Neuronal stem cell (in vitro differentiated cells): ENCODE results near the gene TNS1.

Experiments used
- DNase-seq: peaks from one replicate; pipeline ENCODE4 v3.0.0-alpha.2; 2013; ENCODE audit warnings: low spot score
- H2AFZ ChIP-seq: one replicate; pipeline ENCODE4 v1.6.1; 2013; ENCODE audit warnings: mild to moderate bottlenecking, low read length, inconsistent platforms
- H2AK5ac ChIP-seq: 2 replicates; pipeline ENCODE4 v1.6.1; 2013; ENCODE audit warnings: low read depth, mild to moderate bottlenecking, inconsistent platforms, low read length, moderate library complexity, mixed read lengths
- H2BK120ac ChIP-seq: 2 replicates; pipeline ENCODE4 v1.6.1; 2013; ENCODE audit warnings: low read depth, mild to moderate bottlenecking, inconsistent platforms, low read length, moderate library complexity, mixed read lengths
- H2BK12ac ChIP-seq: one replicate; pipeline ENCODE4 v1.6.1; 2013; ENCODE audit warnings: low read length, inconsistent platforms
- H2BK15ac ChIP-seq: 2 replicates; pipeline ENCODE4 v1.6.1; 2013; ENCODE audit warnings: mild to moderate bottlenecking, low read length, inconsistent platforms, mixed read lengths
- H2BK5ac ChIP-seq: one replicate; pipeline ENCODE4 v1.6.1; 2013; ENCODE audit warnings: inconsistent platforms, mild to moderate bottlenecking, low read length, moderate library complexity
- H3K14ac ChIP-seq: one replicate; pipeline ENCODE4 v1.6.1; 2013; ENCODE audit warnings: low read length, inconsistent platforms
- H3K18ac ChIP-seq: 2 replicates; pipeline ENCODE4 v1.6.1; 2013; ENCODE audit warnings: low read length, inconsistent platforms
- H3K23ac ChIP-seq: 2 replicates; pipeline ENCODE4 v1.6.1; 2013; ENCODE audit warnings: low read depth, mild to moderate bottlenecking, mixed read lengths, low read length, inconsistent platforms; ENCODE audit not compliant: poor library complexity
- H3K27ac ChIP-seq: replicated peaks from 3 replicates; pipeline ENCODE4 v1.5.1; 2013; ENCODE audit warnings: low read length, inconsistent platforms
- H3K27me3 ChIP-seq, 3 experiments: 2 replicates each; pipeline ENCODE4 v1.6.1; 2013; ENCODE audit warnings: low read length in 3 of 3, mild to moderate bottlenecking in 2 of 3, inconsistent platforms in 1 of 3, low read depth in 1 of 3, mixed read lengths in 1 of 3, moderate library complexity in 1 of 3; ENCODE audit not compliant: control insufficient read depth in 3 of 3, insufficient read depth in 3 of 3
- H3K36me3 ChIP-seq, 2 donors: replicated peaks in 1 of 2; 2 replicates each; pipeline ENCODE4 v1.6.1; 2013; ENCODE audit warnings: low read length in 2 of 2; ENCODE audit not compliant: control insufficient read depth in 2 of 2, insufficient read depth in 2 of 2
- H3K4ac ChIP-seq: 2 replicates; pipeline ENCODE4 v1.6.1; 2013; ENCODE audit warnings: inconsistent platforms, mild to moderate bottlenecking, low read length, moderate library complexity
- H3K4me1 ChIP-seq, 2 donors: 1 replicate in 1 of 2; 2 replicates in 1 of 2; pipeline ENCODE4 v1.6.1; 2013; ENCODE audit warnings: low read length in 2 of 2, low read depth in 1 of 2; ENCODE audit not compliant: control insufficient read depth in 2 of 2, insufficient read depth in 1 of 2
- H3K4me2 ChIP-seq: one replicate; pipeline ENCODE4 v1.6.1; 2013; ENCODE audit warnings: mild to moderate bottlenecking, low read length, inconsistent platforms; ENCODE audit not compliant: insufficient read depth, poor library complexity, severe bottlenecking
- H3K4me3 ChIP-seq, 2 donors: 2 replicates each; pipeline ENCODE4 v1.5.1; 2013; ENCODE audit warnings: low read length in 2 of 2, mild to moderate bottlenecking in 2 of 2, inconsistent platforms in 1 of 2, moderate library complexity in 1 of 2
- H3K79me1 ChIP-seq: one replicate; pipeline ENCODE4 v1.6.1; 2013; ENCODE audit warnings: low read depth, mild to moderate bottlenecking, inconsistent platforms, low read length, moderate library complexity
- H3K9ac ChIP-seq: one replicate; pipeline ENCODE4 v1.6.1; 2013; ENCODE audit warnings: mild to moderate bottlenecking, low read depth, low read length, inconsistent platforms; ENCODE audit not compliant: poor library complexity
- H3K9me3 ChIP-seq, 2 donors: replicated peaks in 1 of 2; 2 replicates each; pipeline versions ENCODE3 to v1.6.1; 2013; ENCODE audit warnings: low read length in 2 of 2, mild to moderate bottlenecking in 2 of 2, inconsistent platforms in 1 of 2, low read depth in 1 of 2, mixed read lengths in 1 of 2, moderate library complexity in 1 of 2; ENCODE audit not compliant: control insufficient read depth in 2 of 2, insufficient read depth in 1 of 2
- H4K8ac ChIP-seq: one replicate; pipeline ENCODE4 v1.6.1; 2013; ENCODE audit warnings: low read depth, mild to moderate bottlenecking, inconsistent platforms, low read length, moderate library complexity
- H4K91ac ChIP-seq: one replicate; pipeline ENCODE4 v1.6.1; 2013; ENCODE audit warnings: low read length, low read depth, mild to moderate bottlenecking, inconsistent platforms; ENCODE audit not compliant: poor library complexity
- WGBS, 2 donors: extraction: QIAGEN DNeasy Blood & Tissue Kit; methylation state at CpG; one replicate each; pipeline ENCODE4 v1.1.7; 2013; ENCODE audit warnings: missing lambda C conversion rate in 2 of 2, mixed read lengths in 1 of 2; ENCODE audit not compliant: insufficient read length in 2 of 2, insufficient replicate concordance in 1 of 2; ENCODE audit errors: extremely low coverage in 2 of 2; 5-methylcytosine and 5-hydroxymethylcytosine counted together

TNS1 gene

GRCh38 chr2:217892560-217892959, 110.2 kb downstream of the TNS1 start:
- no peak overlapping the region for H2BK12ac ChIP-seq
- H3K36me3 ChIP-seq, result no peaks in the 10 kb centered on the region
- no peak overlapping the region for H3K9ac ChIP-seq

GRCh38 chr2:217890445-217890844, 112.3 kb downstream of the TNS1 start:
- H2BK5ac ChIP-seq, result no peak overlapping the region
- no peak overlapping the region for H4K91ac ChIP-seq
- H2BK120ac ChIP-seq, result no peak overlapping the region
- WGBS, 2 donors, result no CpG with 5 or more reads among the region's 4 CpGs
- no peaks in the 10 kb centered on the region for H3K36me3 ChIP-seq
- H3K9me3 ChIP-seq, result no peaks in the 10 kb centered on the region
- H3K14ac ChIP-seq, result peak overlapping the region; percentile 65
- H2BK15ac ChIP-seq, result no peak overlapping the region
- H3K4me2 ChIP-seq, result no peak overlapping the region
- H3K79me1 ChIP-seq, result no peaks in the 10 kb centered on the region
- no peak overlapping the region for H4K8ac ChIP-seq
- H3K23ac ChIP-seq, result no peak overlapping the region
- H2BK12ac ChIP-seq, result no peak overlapping the region
- no peak overlapping the region for H2AK5ac ChIP-seq
- peaks cover 0 to 2% of the 10 kb centered on the region in 2 donors for H3K4me1 ChIP-seq
- H3K9ac ChIP-seq, result no peak overlapping the region
- H3K18ac ChIP-seq, result no peak overlapping the region
- no peak overlapping the region for H2AFZ ChIP-seq
- no peak overlapping the region for H3K4ac ChIP-seq
- no peak overlapping the region for H3K4me3 ChIP-seq
- no peaks in the 10 kb centered on the region for H3K27me3 ChIP-seq
- H3K27ac ChIP-seq, result no peak overlapping the region
- DNase-seq, result no peak

More at GRCh38 chr2:217892560-217892959, 110.2 kb downstream of the TNS1 start:
- peak overlapping the region; percentile 59 for H3K14ac ChIP-seq
- peak overlapping the region; percentile 16 for H3K18ac ChIP-seq
- H3K4ac ChIP-seq, result no peak overlapping the region
- H2AK5ac ChIP-seq, result no peak overlapping the region
- no peak overlapping the region for H3K23ac ChIP-seq
- no peaks in the 10 kb centered on the region for H3K79me1 ChIP-seq
- H3K27me3 ChIP-seq, result no peaks in the 10 kb centered on the region
- no peak for DNase-seq
- no peak overlapping the region for H2BK5ac ChIP-seq
- no peak overlapping the region for H2BK120ac ChIP-seq
- H3K4me1 ChIP-seq, result peaks cover 0 to 2% of the 10 kb centered on the region in 2 donors
- no peaks in the 10 kb centered on the region for H3K9me3 ChIP-seq
- no CpG with 5 or more reads among the region's 8 CpGs for WGBS, 2 donors
- H3K27ac ChIP-seq, result no peak overlapping the region
- no peak overlapping the region for H2AFZ ChIP-seq
- no peak overlapping the region for H3K4me3 ChIP-seq
- H4K8ac ChIP-seq, result no peak overlapping the region
- no peak overlapping the region for H3K4me2 ChIP-seq
- H4K91ac ChIP-seq, result no peak overlapping the region
- no peak overlapping the region for H2BK15ac ChIP-seq

GRCh38 chr2:217889656-217890055, 113.1 kb downstream of the TNS1 start:
- no CpG with 5 or more reads among the region's 5 CpGs for WGBS, 2 donors
- Histone ChIP-seq H3K4me2 (no peak overlapping the region), H3K36me3 (no peaks in the 10 kb centered on the region), H3K14ac (no peak overlapping the region), H3K9ac (no peak overlapping the region), H3K4ac (no peak overlapping the region), H3K18ac (no peak overlapping the region), H4K91ac (no peak overlapping the region), H3K27me3 (no peaks in the 10 kb centered on the region), H3K27ac (no peak overlapping the region), H3K23ac (no peak overlapping the region), H2AFZ (no peak overlapping the region), H2BK15ac (no peak overlapping the region), H3K9me3 (no peaks in the 10 kb centered on the region), H2BK120ac (no peak overlapping the region), H2AK5ac (no peak overlapping the region), H2BK5ac (no peak overlapping the region), H3K79me1 (no peaks in the 10 kb centered on the region), H3K4me1 (peaks cover 0 to 2% of the 10 kb centered on the region in 2 donors), H4K8ac (no peak overlapping the region), H2BK12ac (no peak overlapping the region), H3K4me3 (no peak overlapping the region)
- DNase-seq, result no peak

GRCh38 chr2:217887841-217888701, 114.7 kb downstream of the TNS1 start:
- H3K27me3 ChIP-seq, result no peaks in the 10 kb centered on the region
- H2AK5ac ChIP-seq, result no peak overlapping the region
- no peak overlapping the region for H2AFZ ChIP-seq
- peaks cover 0 to 2% of the 10 kb centered on the region in 2 donors for H3K4me1 ChIP-seq
- H2BK15ac ChIP-seq, result no peak overlapping the region
- no peak overlapping the region for H2BK12ac ChIP-seq
- WGBS, 2 donors, result no CpG with 5 or more reads among the region's 16 CpGs
- H3K4ac ChIP-seq, result no peak overlapping the region
- H3K36me3 ChIP-seq, result no peaks in the 10 kb centered on the region
- H3K79me1 ChIP-seq, result no peaks in the 10 kb centered on the region
- no peak overlapping the region for H3K4me2 ChIP-seq
- no peak overlapping the region for H3K27ac ChIP-seq
- H4K91ac ChIP-seq, result no peak overlapping the region
- H2BK5ac ChIP-seq, result no peak overlapping the region
- H3K9me3 ChIP-seq, result no peaks in the 10 kb centered on the region
- no peak overlapping the region for H2BK120ac ChIP-seq
- no peak overlapping the region for H3K23ac ChIP-seq
- peak overlapping the region; percentile 31 for H3K18ac ChIP-seq
- DNase-seq, result no peak
- no peak overlapping the region for H4K8ac ChIP-seq
- no peak overlapping the region for H3K14ac ChIP-seq
- H3K9ac ChIP-seq, result no peak overlapping the region
- no peak overlapping the region for H3K4me3 ChIP-seq
